DND-41 (cell line): ENCODE measurements around the gene AJM1.

Experiments used
- ATAC-seq: fragments of 200-7000 bp; cut with Tn5 transposase; 3 replicates; pipeline ENCODE4 v1.9.1; 2021; ENCODE audit warnings: low read depth; ENCODE audit not compliant: insufficient read depth
- DNase-seq: peaks from one replicate; pipeline ENCODE4 v3.0.0-alpha.2; 2020
- H2AFZ ChIP-seq: 2 replicates; pipeline ENCODE4 v1.6.0; 2012; ENCODE audit warnings: low read depth, low read length
- H3K27ac ChIP-seq: 2 replicates; pipeline ENCODE4 v1.5.1; 2012; ENCODE audit warnings: low read length, inconsistent platforms
- H3K27me3 ChIP-seq: fragments of 200-600 bp; sonication (generic); 2 replicates; pipeline ENCODE4 v1.6.0; 2012; ENCODE audit warnings: low read length, mild to moderate bottlenecking, inconsistent platforms; ENCODE audit not compliant: insufficient read depth, poor library complexity
- H3K36me3 ChIP-seq: 2 replicates; pipeline ENCODE4 v1.5.1; 2012; ENCODE audit warnings: low read length, inconsistent platforms; ENCODE audit not compliant: insufficient read depth
- H3K4me1 ChIP-seq: 2 replicates; pipeline ENCODE4 v1.5.1; 2012; ENCODE audit warnings: mild to moderate bottlenecking, low read length; ENCODE audit not compliant: insufficient read depth
- H3K4me2 ChIP-seq: 2 replicates; pipeline ENCODE4 v1.6.0; 2012; ENCODE audit warnings: mild to moderate bottlenecking, moderate library complexity, low read length, inconsistent platforms; ENCODE audit not compliant: insufficient read depth
- H3K4me3 ChIP-seq, 2 experiments: fragments of 200-600 bp in 1 of 2; shearing (Covaris generic) in 1 of 2; 2 replicates each; pipeline ENCODE4 v1.5.1; 2012 to 2016; ENCODE audit warnings: inconsistent platforms in 2 of 2, low read length in 2 of 2, mild to moderate bottlenecking in 2 of 2, low read depth in 1 of 2, moderate library complexity in 1 of 2
- H3K79me2 ChIP-seq: 2 replicates; pipeline ENCODE4 v1.6.0; 2012; ENCODE audit warnings: low read length, inconsistent platforms; ENCODE audit not compliant: insufficient read depth
- H3K9ac ChIP-seq: 2 replicates; pipeline ENCODE4 v1.6.0; 2012; ENCODE audit warnings: low read depth, mild to moderate bottlenecking, inconsistent platforms, low read length, moderate library complexity
- H3K9me3 ChIP-seq: 2 replicates; pipeline ENCODE4 v1.5.1; 2012; ENCODE audit warnings: low read length, moderate library complexity, mild to moderate bottlenecking, inconsistent platforms; ENCODE audit not compliant: insufficient read depth, severe bottlenecking
- H4K20me1 ChIP-seq: 2 replicates; pipeline ENCODE4 v1.6.0; 2012; ENCODE audit warnings: low read length; ENCODE audit not compliant: insufficient read depth
- CTCF ChIP-seq: IDR thresholded peaks from 2 replicates; pipeline ENCODE4 v1.5.1; 2012; ENCODE audit warnings: borderline replicate concordance, low read length, moderate library complexity, mild to moderate bottlenecking; ENCODE audit not compliant: poor library complexity, severe bottlenecking; ENCODE audit errors: extremely low read depth
- EZH2 ChIP-seq: IDR thresholded peaks from 3 replicates; pipeline ENCODE4 v1.6.1; 2012; ENCODE audit warnings: borderline replicate concordance, low read depth, mild to moderate bottlenecking, moderate library complexity, low read length, inconsistent platforms; ENCODE audit not compliant: severe bottlenecking

AJM1 gene

GRCh38 chr9:136820971-136821825 lies 21.1 kb upstream of the AJM1 start:
- Histone ChIP-seq H3K27me3 (no peaks in the 10 kb centered on the region), H4K20me1 (peaks cover 10% of the 10 kb centered on the region; the same call in 1 of the 2 replicates), H3K4me3 (no peak overlapping the region), H3K9ac (no peak overlapping the region), H3K4me2 (no peak overlapping the region), H3K36me3 (peaks cover 28% of the 10 kb centered on the region), H3K9me3 (no peaks in the 10 kb centered on the region), H2AFZ (no peak overlapping the region), H3K4me1 (no peaks in the 10 kb centered on the region), H3K79me2 (peaks cover 34% of the 10 kb centered on the region), H3K27ac (no peak overlapping the region)
- DNase-seq: no peak
- no peak for ATAC-seq
- TF ChIP-seq CTCF: no peak
- TF ChIP-seq EZH2: no peak

GRCh38 chr9:136821826-136822544 lies 20.3 kb upstream of the AJM1 start:
- TF ChIP-seq EZH2 (no peak), CTCF (no peak)
- no peak overlapping the region for H3K9ac ChIP-seq
- ATAC-seq: no peak
- H3K9me3 ChIP-seq: no peaks in the 10 kb centered on the region
- no peaks in the 10 kb centered on the region for H3K4me1 ChIP-seq
- no peak overlapping the region for H3K4me3 ChIP-seq
- no peaks in the 10 kb centered on the region for H3K27me3 ChIP-seq
- no peak for DNase-seq
- H3K4me2 ChIP-seq: no peak overlapping the region
- H3K27ac ChIP-seq: no peak overlapping the region
- peaks cover 30% of the 10 kb centered on the region for H3K79me2 ChIP-seq
- H2AFZ ChIP-seq: no peak overlapping the region
- H4K20me1 ChIP-seq: peaks cover 10% of the 10 kb centered on the region; the same call in 1 of the 2 replicates
- H3K36me3 ChIP-seq: peaks cover 36% of the 10 kb centered on the region

GRCh38 chr9:136823136-136824046 lies 18.9 kb upstream of the AJM1 start:
- Histone ChIP-seq H3K79me2 (peaks cover 26% of the 10 kb centered on the region; the same call in 1 of the 2 replicates), H3K9ac (no peak overlapping the region), H3K4me1 (no peaks in the 10 kb centered on the region), H3K27me3 (no peaks in the 10 kb centered on the region), H3K4me2 (no peak overlapping the region), H4K20me1 (peaks cover 10% of the 10 kb centered on the region; the same call in 1 of the 2 replicates), H3K9me3 (no peaks in the 10 kb centered on the region), H3K4me3 (no peak overlapping the region), H3K27ac (no peak overlapping the region), H2AFZ (no peak overlapping the region), H3K36me3 (peaks cover 50% of the 10 kb centered on the region)
- ATAC-seq: no peak
- DNase-seq: no peak
- no peak for TF ChIP-seq EZH2
- no peak for TF ChIP-seq CTCF
